Endothelial cell of hepatic sinusoid (primary cell): ENCODE measurements around the gene BMI1.

Source experiments
- in situ Hi-C: cut with HindIII; loops from 2 replicates; pipeline ENCODE4 v1.10.0; 2017; ENCODE audit warnings: low sequenced_read_pairs

The BMI1 gene

GRCh38 chr10:22366435-22366703, 45.5 kb downstream of the BMI1 start:
- in situ Hi-C loops: no loop called here

GRCh38 chr10:22366771-22367170, 45.9 kb downstream of the BMI1 start:
- in situ Hi-C loops: no loop called here

- in situ Hi-C loops: no loop called here
Observed at GRCh38 chr10:22367471-22367870, 46.6 kb downstream of the BMI1 start.

GRCh38 chr10:22368402-22368801, 47.5 kb downstream of the BMI1 start:
- in situ Hi-C loops: no loop called here

- in situ Hi-C loops: no loop called here
Observed at GRCh38 chr10:22368981-22369380, 48.1 kb downstream of the BMI1 start.

- in situ Hi-C loops: no loop called here
Observed at GRCh38 chr10:22369434-22370072, 48.7 kb downstream of the BMI1 start.

GRCh38 chr10:22370320-22370719, 49.4 kb downstream of the BMI1 start:
- in situ Hi-C loops: no loop called here

GRCh38 chr10:22372298-22372697, 51.4 kb downstream of the BMI1 start:
- in situ Hi-C loops: no loop called here

GRCh38 chr10:22372917-22373316, 52.0 kb downstream of the BMI1 start:
- in situ Hi-C loops: no loop called here

GRCh38 chr10:22374489-22375126, 53.7 kb downstream of the BMI1 start:
- in situ Hi-C loops: no loop called here

- in situ Hi-C loops: no loop called here
Observed at GRCh38 chr10:22379059-22379458, 58.2 kb downstream of the BMI1 start.
